H1 (cell line): ENCODE results near the gene INSIG1. TPM values are rescaled to one million over a fixed set of nuclear protein-coding genes. Genes with fewer than 3 reads are reported as not detected.

ENCODE experiments used
- BCL11A ChIP-seq, 2 experiments: IDR thresholded peaks; one replicate each; pipeline ENCODE4 v1.6.1; 2011; ENCODE audit warnings: low read depth in 2 of 2, low read length in 2 of 2, mild to moderate bottlenecking in 2 of 2
- JUN ChIP-seq: IDR thresholded peaks from 2 replicates; pipeline ENCODE4 v1.6.1; 2011; ENCODE audit warnings: low read depth, mild to moderate bottlenecking, improper control_type of control experiment, low read length
- RXRA ChIP-seq: IDR thresholded peaks from 2 replicates; pipeline ENCODE4 v1.6.1; 2011; ENCODE audit warnings: low read depth, mild to moderate bottlenecking, low read length, moderate library complexity; ENCODE audit not compliant: insufficient read depth
- polyA plus RNA-seq, 7 experiments: library from polyadenylated mRNA; depleted of rRNA in 3 of 7; stranded (reverse) in 5 of 7; unstranded in 2 of 7; fragments of >200 nt in 5 of 7; fragments of 200-250 nt in 2 of 7; gene quantifications; 1 replicate in 5 of 7; 2 replicates in 1 of 7; 4 replicates in 1 of 7; pipeline versions ENCODE4 v1.2.1 to v1.2.3, GENCODE V29; 2011 to 2013; ENCODE audit warnings: missing spikeins in 2 of 7, mixed read lengths in 2 of 7
- total RNA-seq: library from RNA; stranded (reverse); fragmentation: NEBNext Ultra II Directional; extraction: Animal tissue kit (Norgen Biotek cat#: 25700); gene quantifications from 2 replicates; pipeline ENCODE4 v1.2.1, GENCODE V29; 2021

Gene INSIG1
- total and polyA plus RNA-seq, 2 of the 8 experiments (the other 6 are each of a cell fraction or from before 2014, with no cell fraction given) = 40.0 to 58.4 TPM

DNA sequence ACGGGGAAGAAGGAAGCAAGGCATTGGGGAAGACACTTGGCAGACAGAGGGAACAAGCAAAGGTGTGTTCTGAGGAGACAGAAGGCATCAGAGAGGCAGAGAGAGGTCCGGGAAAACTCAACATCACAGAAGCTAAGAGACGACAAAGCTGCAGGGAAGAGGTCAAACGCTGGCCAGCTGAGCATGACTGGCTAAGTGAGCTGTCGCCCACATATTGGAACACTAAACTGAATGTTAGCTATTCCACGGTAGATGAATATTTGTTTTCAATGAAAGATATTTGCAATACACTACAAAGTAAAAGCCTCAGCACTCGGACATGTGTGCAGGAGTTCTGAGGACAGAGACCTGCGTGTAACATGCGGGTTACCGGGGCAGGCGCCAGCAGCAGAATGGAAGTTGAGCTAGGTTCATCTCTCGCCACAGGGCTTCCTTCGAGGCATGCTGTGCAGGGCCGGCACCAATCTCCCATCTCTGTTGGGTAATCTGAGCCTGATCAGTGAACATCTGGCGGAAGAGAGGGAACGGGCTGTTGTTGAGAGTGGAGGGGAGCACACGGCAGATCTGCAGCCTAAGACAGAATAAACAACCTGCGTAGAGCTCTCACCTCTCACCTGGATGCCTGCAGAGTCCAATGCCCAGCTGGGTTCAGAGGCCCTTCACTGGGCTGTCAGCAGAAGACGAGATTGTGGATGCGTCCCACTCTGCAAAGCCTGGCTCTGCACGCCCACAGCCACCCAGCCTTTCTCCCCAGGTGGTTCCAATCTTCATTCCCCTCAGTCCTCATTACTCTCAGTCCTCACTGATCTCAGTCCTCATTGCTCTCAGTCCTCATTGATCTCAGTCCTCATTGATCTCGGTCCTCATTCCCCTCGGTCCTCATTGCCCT lies 35.9 kb downstream of the INSIG1 start (continued):
- TF ChIP-seq BCL11A (IDR thresholded peaks at IDR 0.05; ENCODE audit: low read depth in 2 of 2, low read length in 2 of 2) (no peak), RXRA (no peak), JUN (no peak)
- TF ChIP-seq, all 59 proteins: peak for 0
